Gastroesophageal sphincter (tissue), 4 donors: ENCODE results near the gene FAM78B. TPM values are rescaled to one million over a fixed set of nuclear protein-coding genes. Genes with fewer than 3 reads are reported as not detected.

Experiments used
- ATAC-seq: fragments of 150-250 bp; one replicate; pipeline ENCODE4 v1.9.1; 2016; ENCODE audit warnings: mild to moderate bottlenecking, moderate library complexity
- H3K27ac ChIP-seq, 4 donors: fragments of 200-600 bp; sonication (generic) in 3 of 4; 1 replicate in 3 of 4; 2 replicates in 1 of 4; pipeline ENCODE4 v1.5.1; 2016 to 2019
- H3K27me3 ChIP-seq: fragments of 200-600 bp; sonication (generic); one replicate; pipeline ENCODE4 v1.5.1; 2019
- H3K36me3 ChIP-seq, 2 donors: fragments of 200-600 bp; sonication (generic); one replicate each; pipeline ENCODE4 v1.5.1; 2019; ENCODE audit warnings: control low read depth in 1 of 2
- H3K4me1 ChIP-seq, 3 donors: fragments of 200-600 bp; sonication (generic); 1 replicate in 2 of 3; 2 replicates in 1 of 3; pipeline ENCODE4 v1.5.1; 2016 to 2019; ENCODE audit warnings: control low read depth in 2 of 3
- H3K4me3 ChIP-seq, 2 donors: fragments of 200-600 bp; sonication (generic); one replicate each; pipeline ENCODE4 v1.5.1; 2019; ENCODE audit warnings: mild to moderate bottlenecking in 1 of 2, moderate library complexity in 1 of 2
- H3K9me3 ChIP-seq, 3 donors: fragments of 200-600 bp; sonication (generic); one replicate each; pipeline ENCODE4 v1.5.1; 2017 to 2019; ENCODE audit warnings: control low read depth in 2 of 3
- CTCF ChIP-seq, 4 experiments: fragments of 200-600 bp in 2 of 4; fragments of 450-650 bp in 2 of 4; sonication (generic) in 1 of 4; IDR thresholded peaks; one replicate each; pipeline ENCODE4 v1.5.1; 2017 to 2019; ENCODE audit warnings: antibody characterized with exemption in 4 of 4, mild to moderate bottlenecking in 2 of 4, moderate library complexity in 2 of 4
- EP300 ChIP-seq: sonication (generic); formaldehyde crosslinking; IDR thresholded peaks from one replicate; pipeline ENCODE4 v1.6.1; 2017; ENCODE audit warnings: antibody characterized with exemption, mild to moderate bottlenecking
- POLR2A ChIP-seq, 2 donors: fragments of 450-650 bp; IDR thresholded peaks; one replicate each; pipeline ENCODE4 v1.6.1; 2017; ENCODE audit warnings: antibody characterized with exemption in 2 of 2, mild to moderate bottlenecking in 2 of 2, moderate library complexity in 1 of 2
- POLR2AphosphoS5 ChIP-seq: sonication (generic); formaldehyde crosslinking; IDR thresholded peaks from one replicate; pipeline ENCODE4 v1.6.1; 2017; ENCODE audit warnings: antibody characterized with exemption
- WGBS, 2 donors: methylation state at CpG; one replicate each; pipeline ENCODE4 v1.1.5; 2018; ENCODE audit warnings: low coverage in 1 of 2; 5-methylcytosine and 5-hydroxymethylcytosine counted together
- total RNA-seq, 4 donors: library from RNA; depleted of rRNA; stranded (reverse); fragments of >200 nt; gene quantifications; one replicate each; pipeline ENCODE4 v1.1.0, GENCODE V29; 2016

Gene FAM78B
- total RNA-seq, 4 donors from 2014 or later, result 0.82 to 2.1 (median 1.2) TPM

GRCh38 chr1:166032572-166033371, 134.0 kb downstream of the FAM78B start:
- WGBS, 2 donors, result 11 to 45% methylated on average over 5 of the region's 11 CpGs

GRCh38 chr1:166031932-166032571, 134.7 kb downstream of the FAM78B start:
- WGBS, 2 donors, result 100% methylated on average over 1 of the region's 1 CpG; no CpG with 5 or more reads in 1 of the 2 donors
- Histone ChIP-seq H3K27me3 (peaks cover 7% of the 10 kb centered on the region), H3K4me1 (no peaks in the 10 kb centered on the region), H3K4me3 (no peak overlapping the region), H3K36me3 (no peaks in the 10 kb centered on the region), H3K9me3 (no peaks in the 10 kb centered on the region), H3K27ac (no peak overlapping the region)
- ATAC-seq, result no peak
- TF ChIP-seq POLR2AphosphoS5 (no peak), POLR2A (IDR thresholded peaks at IDR 0.05) (no peak), EP300 (no peak), CTCF (IDR thresholded peaks at IDR 0.05) (no peak)

More at GRCh38 chr1:166032572-166033371, 134.0 kb downstream of the FAM78B start:
- Histone ChIP-seq H3K36me3 (no peaks in the 10 kb centered on the region), H3K27me3 (no peaks in the 10 kb centered on the region), H3K9me3 (no peaks in the 10 kb centered on the region), H3K4me3 (no peak overlapping the region), H3K27ac (no peak overlapping the region), H3K4me1 (no peaks in the 10 kb centered on the region)
- ATAC-seq, result no peak
- TF ChIP-seq CTCF (IDR thresholded peaks at IDR 0.05), result no peak

GRCh38 chr1:166029196-166029945, 137.4 kb downstream of the FAM78B start:
- Histone ChIP-seq H3K4me1 (no peaks in the 10 kb centered on the region), H3K36me3 (no peaks in the 10 kb centered on the region), H3K4me3 (no peak overlapping the region), H3K27ac (no peak overlapping the region), H3K9me3 (no peaks in the 10 kb centered on the region), H3K27me3 (peaks cover 13% of the 10 kb centered on the region)
- TF ChIP-seq POLR2A (IDR thresholded peaks at IDR 0.05) (no peak), EP300 (no peak), CTCF (IDR thresholded peaks at IDR 0.05) (no peak), POLR2AphosphoS5 (no peak)
- WGBS, 2 donors, result 42 to 56% methylated on average over 2 to 3 of the region's 4 CpGs
- no peak for ATAC-seq

- Histone ChIP-seq H3K27ac (no peak overlapping the region), H3K9me3 (no peaks in the 10 kb centered on the region), H3K36me3 (no peaks in the 10 kb centered on the region), H3K27me3 (peaks cover 13% of the 10 kb centered on the region), H3K4me3 (no peak overlapping the region), H3K4me1 (no peaks in the 10 kb centered on the region)
- 72 to 88% methylated on average over 1 of the region's 1 CpG for WGBS, 2 donors
- TF ChIP-seq EP300 (no peak), CTCF (IDR thresholded peaks at IDR 0.05) (no peak), POLR2A (IDR thresholded peaks at IDR 0.05) (no peak), POLR2AphosphoS5 (no peak)
- ATAC-seq, result no peak
Measured at GRCh38 chr1:166026555-166026954, 140.2 kb downstream of the FAM78B start.
